Naive thymus-derived CD8-positive, alpha-beta T cell (primary cell): Measurements from ENCODE around the gene C6orf136. TPM values are rescaled to one million over a fixed set of nuclear protein-coding genes. Genes with fewer than 3 reads are reported as not detected.
A peak's percentile ranks its signal among the peaks of the same experiment; 100 is the strongest.

Experiments used
- ATAC-seq, 2 donors: fragments of 150-1000 bp; cut with Tn5 transposase in 1 of 2; sonication (Bioruptor Pico), chemical (Tn5 transposase) in 1 of 2; 1 replicate in 1 of 2; 2 replicates in 1 of 2; pipeline ENCODE4 v1.10.0; 2021; ENCODE audit warnings: mild to moderate bottlenecking in 2 of 2, moderate library complexity in 2 of 2
- POLR2A ChIA-PET: fragments of 350-600 bp; sonication (Branson Sonifier 250); formaldehyde crosslinking; loops from one replicate; lab custom pipeline; 2021; ENCODE audit warnings: antibody characterized with exemption; lab: Charles Lee
- DNase-seq, 10 donors: peaks; one replicate each; pipeline versions ENCODE4 v3.0.0 to v3.0.0-alpha.2; 2020 to 2022
- H3K27ac Mint-ChIP-seq, 10 donors: one replicate each; pipeline ENCODE4 v1.8.0; 2020 to 2022; ENCODE audit warnings: mild to moderate bottlenecking in 10 of 10, mixed read lengths in 10 of 10, moderate library complexity in 4 of 10, inconsistent platforms in 1 of 10
- H3K27me3 Mint-ChIP-seq, 5 donors: one replicate each; pipeline ENCODE4 v1.8.0; 2021 to 2022; ENCODE audit warnings: mixed read lengths in 5 of 5
- H3K36me3 Mint-ChIP-seq, 3 donors: one replicate each; pipeline ENCODE4 v1.8.0; 2020 to 2022; ENCODE audit warnings: mixed read lengths in 3 of 3, mild to moderate bottlenecking in 2 of 3, inconsistent platforms in 1 of 3
- H3K4me1 Mint-ChIP-seq, 4 donors: one replicate each; pipeline ENCODE4 v1.8.0; 2021 to 2022; ENCODE audit warnings: mixed read lengths in 4 of 4
- H3K4me3 Mint-ChIP-seq, 10 donors: one replicate each; pipeline ENCODE4 v1.8.0; 2020 to 2022; ENCODE audit warnings: mild to moderate bottlenecking in 10 of 10, mixed read lengths in 10 of 10, moderate library complexity in 6 of 10, inconsistent platforms in 1 of 10
- H3K9me3 Mint-ChIP-seq, 9 donors: one replicate each; pipeline ENCODE4 v1.8.0; 2020 to 2022; ENCODE audit warnings: mixed read lengths in 9 of 9, mild to moderate bottlenecking in 3 of 9, inconsistent platforms in 1 of 9, moderate library complexity in 1 of 9
- polyA plus RNA-seq, 3 donors: library from polyadenylated mRNA; unstranded; fragments of 300-500 nt; fragmentation: Illumina TruSeq; gene quantifications; one replicate each; pipeline ENCODE4 v1.2.3, GENCODE V29; 2021
- total RNA-seq, 8 experiments: library from RNA in 2 of 8; stranded (reverse) in 2 of 8; gene quantifications; one replicate each; pipeline ENCODE4 v1.2.3 and lab custom pipeline; 2021 to 2026

C6orf136 gene
- total and polyA plus RNA-seq, 5 experiments from 2014 or later: 5.6 to 30.9 (median 23.2) TPM

- H3K27me3 Mint-ChIP-seq: no peaks in the 10 kb centered on the region
- ATAC-seq: no peak
- peaks cover 8 to 24% (median 12%) of the 10 kb centered on the region in 3 donors for H3K36me3 Mint-ChIP-seq
Measured at GRCh38 chr6:30683980-30684338, 37.0 kb downstream of the C6orf136 start.

GRCh38 chr6:30684386-30685156, 37.6 kb downstream of the C6orf136 start:
- Mint-ChIP-seq H3K4me1 (peaks cover 39 to 71% (median 46%) of the 10 kb centered on the region in 4 donors), H3K27ac (peak overlapping the region; percentile 93 to 99 (median 98)), H3K4me3 (peak overlapping the region; percentile 94 to 100 (median 99)), H3K9me3 (no peaks in the 10 kb centered on the region), H3K27me3 (no peaks in the 10 kb centered on the region), H3K36me3 (peaks cover 8 to 19% (median 10%) of the 10 kb centered on the region in 3 donors)
- POLR2A ChIA-PET: interaction anchor here (0.8 to 15.2 kb wide), 8 partner anchors 7 to 143 kb away, joined by 3 to 594 read pairs (median 4); partner anchors contain the start of genes DHX16, MDC1, MRPS18B and NRM
- DNase-seq: peak in 7 of 10 donors; percentile 30 to 74 (median 36)
- no peak for ATAC-seq

More at GRCh38 chr6:30683980-30684338, 37.0 kb downstream of the C6orf136 start:
- DNase-seq: peak in 1 of 10 donors; percentile 7
- Mint-ChIP-seq H3K4me3 (peak overlapping the region; percentile 94 to 100 (median 99)), H3K4me1 (peaks cover 38 to 71% (median 46%) of the 10 kb centered on the region in 4 donors), H3K9me3 (no peaks in the 10 kb centered on the region), H3K27ac (peak overlapping the region; percentile 93 to 99 (median 98))
- POLR2A ChIA-PET: interaction anchor here (0.9 to 15.2 kb wide), 6 partner anchors 8 to 69 kb away, joined by 3 to 594 read pairs (median 18); partner anchors contain the start of genes DHX16, MDC1, MRPS18B and NRM

GRCh38 chr6:30685157-30686008, 38.5 kb downstream of the C6orf136 start:
- POLR2A ChIA-PET: interaction anchor here (0.8 to 15.2 kb wide), 6 partner anchors 11 to 144 kb away, joined by 3 to 594 read pairs (median 4); partner anchors contain the start of genes DHX16, MDC1 and TUBB
- DNase-seq (peak in 1 of 10 donors; percentile 10), ATAC-seq (no peak)
- no peaks in the 10 kb centered on the region for H3K27me3 Mint-ChIP-seq
- peak overlapping the region; percentile 81 to 99 (median 98) for H3K27ac Mint-ChIP-seq
- no peaks in the 10 kb centered on the region for H3K9me3 Mint-ChIP-seq
- peaks cover 44 to 71% (median 48%) of the 10 kb centered on the region in 4 donors for H3K4me1 Mint-ChIP-seq
- H3K4me3 Mint-ChIP-seq: peak overlapping the region; percentile 94 to 100 (median 99)
- H3K36me3 Mint-ChIP-seq: peaks cover 8 to 13% (median 10%) of the 10 kb centered on the region in 3 donors

- peaks cover 45 to 68% (median 47%) of the 10 kb centered on the region in 4 donors for H3K4me1 Mint-ChIP-seq
- peaks cover 7 to 8% (median 7%) of the 10 kb centered on the region in 3 donors for H3K36me3 Mint-ChIP-seq
- peak within 1 kb of the TSS; percentile 81 to 99 (median 98) for H3K27ac Mint-ChIP-seq
- DNase-seq (peak; percentile 52 to 86 (median 74)), ATAC-seq (peak; percentile 48 to 56)
- POLR2A ChIA-PET: interaction anchor here (1.1 to 15.2 kb wide), 3 partner anchors 10 to 71 kb away, joined by 4 to 594 read pairs (median 37); partner anchors contain the start of genes MDC1 and TUBB
- H3K27me3 Mint-ChIP-seq: no peaks in the 10 kb centered on the region
- peak within 1 kb of the TSS; percentile 94 to 100 (median 99) for H3K4me3 Mint-ChIP-seq
- H3K9me3 Mint-ChIP-seq: no peaks in the 10 kb centered on the region
Measured at GRCh38 chr6:30686009-30686907, 39.3 kb downstream of the C6orf136 start, which contains the start of gene PPP1R18. TSS of gene PPP1R18 (minus strand) at chr6:30686645. CDS start at chr6:30686018, 627 bp downstream.

- POLR2A ChIA-PET: interaction anchor here (1.0 to 6.9 kb wide), 5 partner anchors 14 to 43 kb away, joined by 3 to 81 read pairs (median 4); partner anchors contain the start of genes MDC1 and TUBB
- Mint-ChIP-seq H3K4me1 (peaks cover 43 to 60% (median 45%) of the 10 kb centered on the region in 4 donors), H3K27me3 (no peaks in the 10 kb centered on the region), H3K36me3 (peaks cover under 1 to 8% (median 6%) of the 10 kb centered on the region in 3 donors), H3K27ac (peak overlapping the region; percentile 81 to 99 (median 97)), H3K4me3 (peak overlapping the region; percentile 94 to 100 (median 99)), H3K9me3 (no peaks in the 10 kb centered on the region)
- DNase-seq (peak; percentile 27 to 82 (median 57)), ATAC-seq (peak; percentile 22 to 34)
Measured at GRCh38 chr6:30686908-30687658, 40.1 kb downstream of the C6orf136 start.

- Mint-ChIP-seq H3K36me3 (peaks cover 0 to 8% (median 3%) of the 10 kb centered on the region in 3 donors), H3K4me3 (peak overlapping the region; percentile 94 to 100 (median 99)), H3K27ac (peak overlapping the region; percentile 81 to 99 (median 96)), H3K27me3 (no peaks in the 10 kb centered on the region), H3K9me3 (no peaks in the 10 kb centered on the region), H3K4me1 (peaks cover 37 to 52% (median 46%) of the 10 kb centered on the region in 4 donors)
- ATAC-seq (no peak), DNase-seq (no peak)
- POLR2A ChIA-PET: interaction anchor here (1.0 to 6.9 kb wide), 6 partner anchors 13 to 42 kb away, joined by 3 to 81 read pairs (median 4); partner anchors contain the start of genes MDC1 and TUBB
Measured at GRCh38 chr6:30687659-30688431, 40.9 kb downstream of the C6orf136 start.

GRCh38 chr6:30688569-30688968, 41.6 kb downstream of the C6orf136 start:
- peak overlapping the region in 9 of 10 donors; percentile 60 to 99 (median 85) for H3K27ac Mint-ChIP-seq
- H3K36me3 Mint-ChIP-seq: peaks cover 0 to 8% (median 0%) of the 10 kb centered on the region in 3 donors
- H3K9me3 Mint-ChIP-seq: no peaks in the 10 kb centered on the region
- ATAC-seq: no peak
- H3K4me1 Mint-ChIP-seq: peaks cover 37 to 48% (median 46%) of the 10 kb centered on the region in 4 donors
- POLR2A ChIA-PET: interaction anchor here (2.5 to 6.9 kb wide), 2 partner anchors 16 to 31 kb away, joined by 15 to 81 read pairs; partner anchors contain the start of genes MDC1 and TUBB
- H3K4me3 Mint-ChIP-seq: peak overlapping the region; percentile 94 to 100 (median 99)
- DNase-seq: peak in 1 of 10 donors; percentile 12
- H3K27me3 Mint-ChIP-seq: no peaks in the 10 kb centered on the region

- DNase-seq (no peak), ATAC-seq (no peak)
- H3K4me1 Mint-ChIP-seq: peaks cover 37 to 48% (median 46%) of the 10 kb centered on the region in 4 donors
- peak overlapping the region in 9 of 10 donors; percentile 60 to 99 (median 85) for H3K27ac Mint-ChIP-seq
- no peaks in the 10 kb centered on the region for H3K9me3 Mint-ChIP-seq
- POLR2A ChIA-PET: interaction anchor here (1.0 to 6.9 kb wide), 5 partner anchors 7 to 74 kb away, joined by 3 to 81 read pairs (median 15); partner anchors contain the start of genes MDC1 and TUBB
- H3K36me3 Mint-ChIP-seq: peaks cover 0 to 8% (median 0%) of the 10 kb centered on the region in 3 donors
- H3K4me3 Mint-ChIP-seq: peak overlapping the region; percentile 76 to 100 (median 96)
- H3K27me3 Mint-ChIP-seq: no peaks in the 10 kb centered on the region
Measured at GRCh38 chr6:30689022-30689865, 42.3 kb downstream of the C6orf136 start.

GRCh38 chr6:30689985-30690384, 43.1 kb downstream of the C6orf136 start:
- peak overlapping the region; percentile 63 to 94 (median 88) for H3K4me3 Mint-ChIP-seq
- no peak for DNase-seq
- peaks cover 35 to 48% (median 44%) of the 10 kb centered on the region in 4 donors for H3K4me1 Mint-ChIP-seq
- no peaks in the 10 kb centered on the region for H3K27me3 Mint-ChIP-seq
- POLR2A ChIA-PET: interaction anchor here (0.7 to 6.9 kb wide), 6 partner anchors 8 to 75 kb away, joined by 3 to 81 read pairs (median 14); partner anchors contain the start of genes MDC1 and TUBB
- peak overlapping the region; percentile 17 to 99 (median 84) for H3K27ac Mint-ChIP-seq
- peaks cover 0 to 6% (median 0%) of the 10 kb centered on the region in 3 donors for H3K36me3 Mint-ChIP-seq
- no peak for ATAC-seq
- no peaks in the 10 kb centered on the region for H3K9me3 Mint-ChIP-seq
